NCI-H2196 treated with DMSO at 0.1 percent for 48 hours (cell line): Measurements from ENCODE around the gene ARL13B.

Experiments
- DNase-seq: peaks from one replicate; lab custom pipeline; 2025; ENCODE audit not compliant: unreplicated experiment; lab: John Stamatoyannopoulos, UW

The ARL13B gene

GRCh38 chr3:94099311-94099710, 119.4 kb downstream of the ARL13B start:
- DNase-seq: no peak

GRCh38 chr3:94101860-94102259, 121.9 kb downstream of the ARL13B start:
- DNase-seq: no peak
